Hepatocyte (in vitro differentiated cells): ENCODE measurements around the gene SREBF1.

Experiments
- CTCF ChIP-seq: fragments of 200-600 bp; sonication (generic); IDR thresholded peaks from 2 replicates; pipeline ENCODE4 v1.5.1; 2016; ENCODE audit warnings: antibody characterized with exemption, mild to moderate bottlenecking; ENCODE audit not compliant: poor library complexity
- EZH2 ChIP-seq: fragments of 200-600 bp; sonication (generic); IDR thresholded peaks from 2 replicates; pipeline ENCODE4 v1.6.1; 2016; ENCODE audit warnings: antibody characterized with exemption, mild to moderate bottlenecking, borderline replicate concordance
- EZH2phosphoT487 ChIP-seq: fragments of 200-600 bp; sonication (generic); IDR thresholded peaks from one replicate; pipeline ENCODE4 v1.6.1; 2018; ENCODE audit warnings: antibody characterized with exemption, mild to moderate bottlenecking, low read depth, moderate library complexity; ENCODE audit not compliant: unreplicated experiment, severe bottlenecking

- no peak for TF ChIP-seq CTCF
- no peak for TF ChIP-seq EZH2
- no peak for TF ChIP-seq EZH2phosphoT487
Observed at GRCh38 chr17:17824783-17825614, 11.8 kb downstream of the SREBF1 start.
